Right atrium auricular region (tissue), 2 donors: ENCODE data around the gene SLC9A3. TPM values are rescaled to one million over a fixed set of nuclear protein-coding genes. Genes with fewer than 3 reads are reported as not detected.

ENCODE experiments used
- DNase-seq: peaks from one replicate; pipeline ENCODE4 v3.0.0-alpha.2; 2019; ENCODE audit warnings: low spot score
- H3K27ac ChIP-seq, 2 donors: fragments of 200-600 bp; sonication (generic); 1 replicate in 1 of 2; 2 replicates in 1 of 2; pipeline ENCODE4 v1.5.1; 2016 to 2019
- H3K27me3 ChIP-seq, 2 donors: fragments of 200-600 bp; sonication (generic); one replicate each; pipeline versions ENCODE4 v1.5.1 to v1.6.0; 2017 to 2019
- H3K36me3 ChIP-seq: fragments of 200-600 bp; sonication (generic); one replicate; pipeline ENCODE4 v1.5.1; 2016
- H3K4me1 ChIP-seq, 2 donors: fragments of 200-600 bp; sonication (generic); one replicate each; pipeline versions ENCODE4 v1.5.1 to v1.6.0; 2017 to 2019
- H3K4me3 ChIP-seq, 2 donors: fragments of 200-600 bp; sonication (generic); 1 replicate in 1 of 2; 2 replicates in 1 of 2; pipeline ENCODE4 v1.5.1; 2017 to 2019; ENCODE audit warnings: mild to moderate bottlenecking in 1 of 2, moderate library complexity in 1 of 2
- H3K9me3 ChIP-seq, 2 donors: fragments of 200-600 bp; sonication (generic); one replicate each; pipeline ENCODE4 v1.5.1; 2019
- CTCF ChIP-seq, 2 donors: fragments of 200-600 bp; sonication (generic); IDR thresholded peaks; one replicate each; pipeline ENCODE4 v1.5.1; 2019; ENCODE audit warnings: antibody characterized with exemption in 2 of 2
- total RNA-seq, 2 donors: library from RNA; depleted of rRNA; stranded (reverse); fragments of >200 nt; gene quantifications; one replicate each; pipeline ENCODE4 v1.1.0, GENCODE V29; 2016

The SLC9A3 gene
- total RNA-seq, 2 donors from 2014 or later: 1.8 to 2.3 TPM

- no peak for DNase-seq
- Histone ChIP-seq H3K9me3 (no peaks in the 10 kb centered on the region), H3K4me3 (no peak overlapping the region), H3K27me3 (no peaks in the 10 kb centered on the region), H3K27ac (no peak overlapping the region), H3K36me3 (no peaks in the 10 kb centered on the region), H3K4me1 (no peaks in the 10 kb centered on the region)
- no peak for TF ChIP-seq CTCF (IDR thresholded peaks at IDR 0.05)
Observed at GRCh38 chr5:435961-436640, 88.1 kb downstream of the SLC9A3 start.

DNA sequence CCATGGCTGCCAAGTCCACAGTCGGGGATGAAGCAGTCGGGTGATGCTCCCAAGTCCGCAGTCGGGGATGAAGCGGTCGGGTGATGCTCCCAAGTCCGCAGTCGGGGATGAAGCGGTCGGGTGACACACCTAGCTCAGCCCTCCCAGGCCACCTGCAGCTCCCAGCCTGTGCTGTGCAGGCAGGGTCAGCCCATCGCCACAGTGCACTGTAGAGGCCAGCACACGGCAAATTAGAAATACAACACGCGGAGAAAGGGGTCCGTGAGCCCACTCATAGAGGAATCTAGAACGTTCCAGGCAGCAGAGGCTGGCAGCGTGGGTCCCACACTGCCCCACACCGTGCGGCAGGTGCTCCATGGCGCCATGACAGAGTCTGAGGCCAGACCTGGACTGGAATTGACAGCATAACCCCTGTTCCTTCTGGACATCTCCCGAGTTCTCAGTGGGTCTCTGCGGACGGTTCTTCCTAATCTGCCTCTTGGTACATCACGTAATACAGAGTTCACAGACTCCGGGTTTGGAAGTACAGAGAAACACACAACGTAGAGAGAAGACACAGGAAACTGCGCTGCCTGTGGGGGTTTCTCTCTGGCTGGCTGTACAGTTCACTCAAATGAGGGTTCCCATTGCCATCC is 89.0 kb downstream of the SLC9A3 start:
- TF ChIP-seq CTCF (IDR thresholded peaks at IDR 0.05): no peak
- no peaks in the 10 kb centered on the region for H3K27me3 ChIP-seq
- DNase-seq: no peak

GRCh38 chr5:434443-435146 is 89.7 kb downstream of the SLC9A3 start:
- H3K9me3 ChIP-seq: no peaks in the 10 kb centered on the region
- no peak overlapping the region for H3K4me3 ChIP-seq
- no peak overlapping the region for H3K27ac ChIP-seq
- TF ChIP-seq CTCF (IDR thresholded peaks at IDR 0.05): no peak
- peaks cover 0 to 4% of the 10 kb centered on the region in 2 donors for H3K4me1 ChIP-seq
- H3K36me3 ChIP-seq: no peaks in the 10 kb centered on the region
- H3K27me3 ChIP-seq: no peaks in the 10 kb centered on the region
- no peak for DNase-seq

More for the DNA sequence above, 89.0 kb downstream of the SLC9A3 start:
- Histone ChIP-seq H3K4me1 (no peaks in the 10 kb centered on the region), H3K4me3 (no peak overlapping the region), H3K36me3 (no peaks in the 10 kb centered on the region), H3K9me3 (no peaks in the 10 kb centered on the region), H3K27ac (no peak overlapping the region)

GRCh38 chr5:433836-434235 is 90.4 kb downstream of the SLC9A3 start:
- H3K4me1 ChIP-seq: peaks cover 0 to 7% of the 10 kb centered on the region in 2 donors
- no peak for TF ChIP-seq CTCF (IDR thresholded peaks at IDR 0.05)
- no peak overlapping the region for H3K27ac ChIP-seq
- no peaks in the 10 kb centered on the region for H3K9me3 ChIP-seq
- DNase-seq: no peak
- no peaks in the 10 kb centered on the region for H3K36me3 ChIP-seq
- H3K27me3 ChIP-seq: no peaks in the 10 kb centered on the region
- H3K4me3 ChIP-seq: no peak overlapping the region

GRCh38 chr5:432928-433791 is 91.1 kb downstream of the SLC9A3 start:
- DNase-seq: no peak

More at GRCh38 chr5:432928-433791, 91.1 kb downstream of the SLC9A3 start:
- no peak for TF ChIP-seq CTCF (IDR thresholded peaks at IDR 0.05)
- H3K4me3 ChIP-seq: no peak overlapping the region
- no peaks in the 10 kb centered on the region for H3K9me3 ChIP-seq
- H3K27me3 ChIP-seq: no peaks in the 10 kb centered on the region
- H3K27ac ChIP-seq: no peak overlapping the region
- H3K4me1 ChIP-seq: peaks cover 0 to 7% of the 10 kb centered on the region in 2 donors
- H3K36me3 ChIP-seq: no peaks in the 10 kb centered on the region
